Measurements from ENCODE around the gene NR1I2.

DNA sequence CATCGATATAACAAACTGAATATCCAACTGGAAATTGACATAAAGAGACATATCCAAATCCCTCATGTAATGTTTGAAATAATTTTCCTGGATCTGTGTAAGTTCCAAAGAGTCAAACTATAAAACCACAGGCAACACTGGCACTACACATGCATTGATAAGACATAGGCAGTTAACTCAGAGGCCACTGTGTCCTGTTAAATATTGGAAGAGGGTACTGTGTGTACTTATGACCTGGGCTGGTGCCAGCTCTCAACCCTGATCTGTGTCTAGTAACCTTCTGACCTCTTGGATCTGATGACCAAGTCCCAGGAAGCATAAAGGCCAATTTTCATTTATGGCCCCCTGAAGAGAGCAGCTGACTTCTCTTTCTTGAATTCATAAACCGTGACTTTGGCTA, 4.5 kb downstream of the NR1I2 start:
- TF ChIP-seq EZH2 (IDR thresholded peaks at IDR 0.05; ENCODE audit: insufficient read depth, poor library complexity, severe bottlenecking), result no peak
- TF ChIP-seq EZH2phosphoT487 (IDR thresholded peaks at IDR 0.05; ENCODE audit: insufficient read depth, low read depth), result no peak

Data from GM23248 (cell line).